HCT116 (cell line): ENCODE results near the gene MYH10.

Experiments
- CBX3 ChIP-seq: IDR thresholded peaks from 2 replicates; pipeline ENCODE4 v1.6.1; 2012; ENCODE audit warnings: low read depth
- EGR1 ChIP-seq: IDR thresholded peaks from 2 replicates; pipeline ENCODE4 v1.6.1; 2012; ENCODE audit warnings: low read depth
- EZH2 ChIP-seq: fragments of 200-600 bp; sonication (generic); IDR thresholded peaks from 2 replicates; pipeline ENCODE4 v1.6.1; 2017; ENCODE audit warnings: antibody characterized with exemption, mixed run types
- FOSL1 ChIP-seq: IDR thresholded peaks from 2 replicates; pipeline ENCODE4 v1.6.1; 2012; ENCODE audit warnings: low read depth
- JUND ChIP-seq: IDR thresholded peaks from 2 replicates; pipeline ENCODE4 v1.6.1; 2012
- POLR2A ChIP-seq: IDR thresholded peaks from 2 replicates; pipeline ENCODE4 v1.7.0; 2011; ENCODE audit warnings: borderline replicate concordance; ENCODE audit not compliant: insufficient read depth, insufficient read length; ENCODE audit errors: extremely low read depth
- POLR2AphosphoS5 ChIP-seq: IDR thresholded peaks from 2 replicates; pipeline ENCODE4 v1.6.1; 2011; ENCODE audit warnings: mild to moderate bottlenecking, low read depth, low read length, moderate library complexity
- RAD21 ChIP-seq: IDR thresholded peaks from 2 replicates; pipeline ENCODE4 v1.6.1; 2012; ENCODE audit warnings: low read depth, mild to moderate bottlenecking
- SIN3A ChIP-seq: IDR thresholded peaks from 2 replicates; pipeline ENCODE4 v1.6.1; 2012; ENCODE audit warnings: low read depth
- SP1 ChIP-seq: IDR thresholded peaks from 2 replicates; pipeline ENCODE4 v1.6.1; 2012; ENCODE audit warnings: low read depth
- TF ChIP-seq, protein P1 (sequence below): IDR thresholded peaks from 2 replicates; pipeline ENCODE4 v1.6.1; 2012
- TF ChIP-seq, protein P2 (sequence below), 3 experiments: fragments of 200-600 bp in 1 of 3; sonication (generic) in 1 of 3; IDR thresholded peaks in 2 of 3; conservative IDR thresholded peaks in 1 of 3; 2 replicates each; pipeline ENCODE4 v1.5.1; 2012 to 2017; ENCODE audit warnings: low read depth in 2 of 3, low read length in 2 of 3, antibody characterized with exemption in 1 of 3, borderline replicate concordance in 1 of 3, control low read depth in 1 of 3, mild to moderate bottlenecking in 1 of 3, mixed read lengths in 1 of 3, mixed run types in 1 of 3, moderate library complexity in 1 of 3; ENCODE audit not compliant: insufficient read depth in 1 of 3
- TF ChIP-seq, protein P3 (sequence below): IDR thresholded peaks from 2 replicates; pipeline ENCODE4 v1.6.1; 2012; ENCODE audit warnings: low read depth
- TF ChIP-seq, protein P4 (sequence below): IDR thresholded peaks from 2 replicates; pipeline ENCODE4 v1.6.1; 2011; ENCODE audit warnings: mild to moderate bottlenecking, low read length, moderate library complexity; ENCODE audit not compliant: insufficient replicate concordance; ENCODE audit errors: extremely low read depth

DNA sequence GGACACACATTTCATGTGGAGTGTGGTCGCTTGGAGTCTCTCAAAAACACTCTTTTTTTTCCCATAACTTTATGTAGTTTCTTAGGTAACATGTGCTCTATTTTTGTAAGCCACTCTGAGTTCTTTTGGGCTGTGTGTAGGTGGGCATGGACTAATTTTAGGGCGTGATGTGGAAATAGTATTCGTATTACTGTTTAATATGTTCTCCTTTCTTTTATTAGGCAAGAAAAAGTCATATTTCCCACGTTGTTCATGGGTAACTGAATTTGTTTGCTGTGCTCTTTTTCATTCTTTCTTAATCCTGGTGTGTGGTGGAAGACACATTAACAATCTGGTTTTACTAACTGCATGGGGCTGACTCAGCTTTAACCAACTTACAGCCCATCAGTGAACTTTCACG lies 167.4 kb downstream of the MYH10 start:
- no peak for TF ChIP-seq FOSL1
- TF ChIP-seq, protein P1, sequence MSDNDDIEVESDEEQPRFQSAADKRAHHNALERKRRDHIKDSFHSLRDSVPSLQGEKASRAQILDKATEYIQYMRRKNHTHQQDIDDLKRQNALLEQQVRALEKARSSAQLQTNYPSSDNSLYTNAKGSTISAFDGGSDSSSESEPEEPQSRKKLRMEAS: no peak
- TF ChIP-seq, protein P2, sequence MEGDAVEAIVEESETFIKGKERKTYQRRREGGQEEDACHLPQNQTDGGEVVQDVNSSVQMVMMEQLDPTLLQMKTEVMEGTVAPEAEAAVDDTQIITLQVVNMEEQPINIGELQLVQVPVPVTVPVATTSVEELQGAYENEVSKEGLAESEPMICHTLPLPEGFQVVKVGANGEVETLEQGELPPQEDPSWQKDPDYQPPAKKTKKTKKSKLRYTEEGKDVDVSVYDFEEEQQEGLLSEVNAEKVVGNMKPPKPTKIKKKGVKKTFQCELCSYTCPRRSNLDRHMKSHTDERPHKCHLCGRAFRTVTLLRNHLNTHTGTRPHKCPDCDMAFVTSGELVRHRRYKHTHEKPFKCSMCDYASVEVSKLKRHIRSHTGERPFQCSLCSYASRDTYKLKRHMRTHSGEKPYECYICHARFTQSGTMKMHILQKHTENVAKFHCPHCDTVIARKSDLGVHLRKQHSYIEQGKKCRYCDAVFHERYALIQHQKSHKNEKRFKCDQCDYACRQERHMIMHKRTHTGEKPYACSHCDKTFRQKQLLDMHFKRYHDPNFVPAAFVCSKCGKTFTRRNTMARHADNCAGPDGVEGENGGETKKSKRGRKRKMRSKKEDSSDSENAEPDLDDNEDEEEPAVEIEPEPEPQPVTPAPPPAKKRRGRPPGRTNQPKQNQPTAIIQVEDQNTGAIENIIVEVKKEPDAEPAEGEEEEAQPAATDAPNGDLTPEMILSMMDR (IDR thresholded peaks at IDR 0.05 in 2 of 3, conservative IDR thresholded peaks at IDR 0.05 in 1 of 3; ENCODE audit: borderline replicate concordance in 1 of 3, insufficient read depth in 1 of 3, low read depth in 2 of 3, low read length in 2 of 3): no peak
- no peak for TF ChIP-seq JUND
- TF ChIP-seq, protein P3, sequence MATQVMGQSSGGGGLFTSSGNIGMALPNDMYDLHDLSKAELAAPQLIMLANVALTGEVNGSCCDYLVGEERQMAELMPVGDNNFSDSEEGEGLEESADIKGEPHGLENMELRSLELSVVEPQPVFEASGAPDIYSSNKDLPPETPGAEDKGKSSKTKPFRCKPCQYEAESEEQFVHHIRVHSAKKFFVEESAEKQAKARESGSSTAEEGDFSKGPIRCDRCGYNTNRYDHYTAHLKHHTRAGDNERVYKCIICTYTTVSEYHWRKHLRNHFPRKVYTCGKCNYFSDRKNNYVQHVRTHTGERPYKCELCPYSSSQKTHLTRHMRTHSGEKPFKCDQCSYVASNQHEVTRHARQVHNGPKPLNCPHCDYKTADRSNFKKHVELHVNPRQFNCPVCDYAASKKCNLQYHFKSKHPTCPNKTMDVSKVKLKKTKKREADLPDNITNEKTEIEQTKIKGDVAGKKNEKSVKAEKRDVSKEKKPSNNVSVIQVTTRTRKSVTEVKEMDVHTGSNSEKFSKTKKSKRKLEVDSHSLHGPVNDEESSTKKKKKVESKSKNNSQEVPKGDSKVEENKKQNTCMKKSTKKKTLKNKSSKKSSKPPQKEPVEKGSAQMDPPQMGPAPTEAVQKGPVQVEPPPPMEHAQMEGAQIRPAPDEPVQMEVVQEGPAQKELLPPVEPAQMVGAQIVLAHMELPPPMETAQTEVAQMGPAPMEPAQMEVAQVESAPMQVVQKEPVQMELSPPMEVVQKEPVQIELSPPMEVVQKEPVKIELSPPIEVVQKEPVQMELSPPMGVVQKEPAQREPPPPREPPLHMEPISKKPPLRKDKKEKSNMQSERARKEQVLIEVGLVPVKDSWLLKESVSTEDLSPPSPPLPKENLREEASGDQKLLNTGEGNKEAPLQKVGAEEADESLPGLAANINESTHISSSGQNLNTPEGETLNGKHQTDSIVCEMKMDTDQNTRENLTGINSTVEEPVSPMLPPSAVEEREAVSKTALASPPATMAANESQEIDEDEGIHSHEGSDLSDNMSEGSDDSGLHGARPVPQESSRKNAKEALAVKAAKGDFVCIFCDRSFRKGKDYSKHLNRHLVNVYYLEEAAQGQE: no peak
- TF ChIP-seq POLR2A: no peak
- no peak for TF ChIP-seq CBX3
- TF ChIP-seq EGR1: no peak
- no peak for TF ChIP-seq POLR2AphosphoS5
- no peak for TF ChIP-seq EZH2
- TF ChIP-seq, protein P4, sequence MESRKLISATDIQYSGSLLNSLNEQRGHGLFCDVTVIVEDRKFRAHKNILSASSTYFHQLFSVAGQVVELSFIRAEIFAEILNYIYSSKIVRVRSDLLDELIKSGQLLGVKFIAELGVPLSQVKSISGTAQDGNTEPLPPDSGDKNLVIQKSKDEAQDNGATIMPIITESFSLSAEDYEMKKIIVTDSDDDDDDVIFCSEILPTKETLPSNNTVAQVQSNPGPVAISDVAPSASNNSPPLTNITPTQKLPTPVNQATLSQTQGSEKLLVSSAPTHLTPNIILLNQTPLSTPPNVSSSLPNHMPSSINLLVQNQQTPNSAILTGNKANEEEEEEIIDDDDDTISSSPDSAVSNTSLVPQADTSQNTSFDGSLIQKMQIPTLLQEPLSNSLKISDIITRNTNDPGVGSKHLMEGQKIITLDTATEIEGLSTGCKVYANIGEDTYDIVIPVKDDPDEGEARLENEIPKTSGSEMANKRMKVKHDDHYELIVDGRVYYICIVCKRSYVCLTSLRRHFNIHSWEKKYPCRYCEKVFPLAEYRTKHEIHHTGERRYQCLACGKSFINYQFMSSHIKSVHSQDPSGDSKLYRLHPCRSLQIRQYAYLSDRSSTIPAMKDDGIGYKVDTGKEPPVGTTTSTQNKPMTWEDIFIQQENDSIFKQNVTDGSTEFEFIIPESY: no peak
- no peak for TF ChIP-seq RAD21
- no peak for TF ChIP-seq SIN3A
- no peak for TF ChIP-seq SP1
